DOHH2 (cell line): ENCODE results near the gene QKI.

Experiments
- EZH2phosphoT487 ChIP-seq: fragments of 200-600 bp; sonication (generic); IDR thresholded peaks from 2 replicates; pipeline ENCODE4 v1.6.1; 2017; ENCODE audit warnings: borderline replicate concordance, mild to moderate bottlenecking, antibody characterized with exemption, low read length, moderate library complexity, mixed read lengths
- TF ChIP-seq, protein P1 (sequence below): fragments of 200-600 bp; sonication (generic); IDR thresholded peaks from one replicate; pipeline ENCODE4 v1.5.1; 2014; ENCODE audit warnings: antibody characterized with exemption, mild to moderate bottlenecking, low read depth, low read length; ENCODE audit not compliant: poor library complexity, severe bottlenecking

DNA sequence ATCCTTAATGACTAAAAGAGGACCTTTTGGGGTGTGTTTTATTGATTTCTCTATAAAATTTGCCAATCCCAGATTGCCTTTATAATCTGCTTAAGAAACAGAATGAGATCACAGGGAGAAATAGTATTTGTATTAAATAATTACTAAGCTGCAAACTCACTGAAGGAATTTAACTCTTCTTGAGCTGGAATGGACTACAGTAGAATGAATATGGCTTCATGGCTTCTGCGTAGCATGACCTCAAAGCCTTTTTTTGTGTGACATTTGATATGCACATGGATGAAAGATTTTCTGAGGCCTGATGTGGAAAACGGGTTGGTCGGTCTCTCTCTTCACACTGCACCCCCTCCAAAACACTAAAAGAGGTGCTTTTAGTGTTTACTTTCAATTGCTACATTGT is 115.9 kb downstream of the QKI start:
- TF ChIP-seq, protein P1, sequence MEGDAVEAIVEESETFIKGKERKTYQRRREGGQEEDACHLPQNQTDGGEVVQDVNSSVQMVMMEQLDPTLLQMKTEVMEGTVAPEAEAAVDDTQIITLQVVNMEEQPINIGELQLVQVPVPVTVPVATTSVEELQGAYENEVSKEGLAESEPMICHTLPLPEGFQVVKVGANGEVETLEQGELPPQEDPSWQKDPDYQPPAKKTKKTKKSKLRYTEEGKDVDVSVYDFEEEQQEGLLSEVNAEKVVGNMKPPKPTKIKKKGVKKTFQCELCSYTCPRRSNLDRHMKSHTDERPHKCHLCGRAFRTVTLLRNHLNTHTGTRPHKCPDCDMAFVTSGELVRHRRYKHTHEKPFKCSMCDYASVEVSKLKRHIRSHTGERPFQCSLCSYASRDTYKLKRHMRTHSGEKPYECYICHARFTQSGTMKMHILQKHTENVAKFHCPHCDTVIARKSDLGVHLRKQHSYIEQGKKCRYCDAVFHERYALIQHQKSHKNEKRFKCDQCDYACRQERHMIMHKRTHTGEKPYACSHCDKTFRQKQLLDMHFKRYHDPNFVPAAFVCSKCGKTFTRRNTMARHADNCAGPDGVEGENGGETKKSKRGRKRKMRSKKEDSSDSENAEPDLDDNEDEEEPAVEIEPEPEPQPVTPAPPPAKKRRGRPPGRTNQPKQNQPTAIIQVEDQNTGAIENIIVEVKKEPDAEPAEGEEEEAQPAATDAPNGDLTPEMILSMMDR: no peak
- TF ChIP-seq EZH2phosphoT487: no peak
